DMS53 treated with DMSO at 0.1 percent for 48 hours (cell line): ENCODE data around the gene COX20.
"Not testable (repeated sequence)": the region's sequence is repeated elsewhere in the genome, so short reads cannot be mapped to it uniquely, and the experiment has no call there.

Experiments used
- DNase-seq: peaks from one replicate; lab custom pipeline; 2025; ENCODE audit not compliant: unreplicated experiment; lab: John Stamatoyannopoulos, UW

Gene COX20

DNA sequence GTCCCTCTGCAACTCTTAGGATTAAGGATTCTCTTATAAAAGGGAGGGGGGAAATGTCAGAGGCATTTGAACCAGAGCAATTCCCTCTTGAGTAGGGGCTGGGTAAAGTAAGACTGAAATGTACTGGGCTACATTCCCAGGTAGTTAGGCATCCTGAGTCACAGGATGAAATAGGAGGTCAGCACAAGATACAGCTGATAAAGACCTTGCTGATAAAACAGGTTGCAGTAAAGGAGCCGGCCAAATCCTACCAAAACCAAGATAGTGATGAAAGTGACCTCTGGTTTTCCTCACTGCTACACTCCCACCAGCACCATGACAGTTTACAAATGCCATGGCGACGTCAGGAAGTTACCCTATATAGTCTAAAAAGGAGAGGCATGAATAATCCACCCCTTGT lies 14.3 kb upstream of the COX20 start:
- no peak for DNase-seq

DNA sequence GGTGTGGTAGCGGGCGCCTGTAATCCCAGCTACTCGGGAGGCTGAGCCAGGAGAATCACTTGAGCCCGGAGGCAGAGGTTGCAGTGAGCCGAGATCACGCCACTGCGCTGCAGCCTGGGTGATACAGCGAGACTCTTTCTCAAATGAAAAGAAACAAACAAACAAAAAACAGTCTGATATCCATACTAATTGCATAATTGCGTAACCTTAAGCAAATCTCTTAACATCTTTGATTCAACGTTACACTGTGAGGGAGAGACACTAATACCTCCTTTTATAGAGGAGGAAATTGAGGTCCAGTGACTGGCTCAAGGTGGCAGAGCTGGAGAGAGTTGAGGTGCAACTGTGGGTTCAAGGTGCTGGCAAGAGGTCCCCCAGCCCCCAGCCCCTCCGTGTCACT lies 12.6 kb upstream of the COX20 start:
- no peak for DNase-seq

DNA sequence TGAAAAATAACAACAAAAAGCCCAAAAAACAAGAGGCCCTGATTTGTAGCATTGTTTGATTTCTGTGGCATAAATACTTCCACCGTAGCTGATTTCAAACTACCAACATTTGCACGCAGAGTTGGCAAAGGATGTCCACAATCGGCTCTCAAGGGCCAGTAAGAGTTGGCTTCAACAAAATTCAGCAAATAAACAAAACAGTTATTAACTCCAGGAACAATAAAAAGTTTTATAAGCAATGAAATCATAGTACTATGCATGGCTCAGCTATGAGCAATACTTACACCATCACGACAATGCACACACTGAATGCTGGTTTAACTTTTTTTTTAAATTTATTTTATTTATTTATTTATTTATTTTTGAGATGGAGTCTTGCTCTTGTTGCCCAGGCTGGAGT lies 8.7 kb upstream of the COX20 start:
- DNase-seq: no peak

DNA sequence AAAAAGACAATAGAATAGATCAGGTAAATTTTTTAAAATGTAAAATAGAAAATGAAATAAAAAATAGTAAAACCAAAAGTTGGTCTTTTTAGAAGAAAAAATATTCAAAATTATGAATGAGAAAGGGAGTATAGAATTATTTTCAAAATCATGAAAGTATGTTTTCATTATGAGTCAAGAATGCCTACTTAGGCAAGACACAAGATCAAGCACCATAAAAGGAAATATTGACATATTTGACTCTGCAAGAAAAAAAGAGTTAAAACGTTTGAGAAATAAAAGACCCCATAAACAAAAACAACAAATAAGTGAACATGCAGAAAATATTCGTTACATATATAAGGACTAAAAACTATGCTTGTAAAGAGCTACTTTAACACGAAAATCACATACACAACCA lies 4.8 kb upstream of the COX20 start:
- DNase-seq: no peak

DNA sequence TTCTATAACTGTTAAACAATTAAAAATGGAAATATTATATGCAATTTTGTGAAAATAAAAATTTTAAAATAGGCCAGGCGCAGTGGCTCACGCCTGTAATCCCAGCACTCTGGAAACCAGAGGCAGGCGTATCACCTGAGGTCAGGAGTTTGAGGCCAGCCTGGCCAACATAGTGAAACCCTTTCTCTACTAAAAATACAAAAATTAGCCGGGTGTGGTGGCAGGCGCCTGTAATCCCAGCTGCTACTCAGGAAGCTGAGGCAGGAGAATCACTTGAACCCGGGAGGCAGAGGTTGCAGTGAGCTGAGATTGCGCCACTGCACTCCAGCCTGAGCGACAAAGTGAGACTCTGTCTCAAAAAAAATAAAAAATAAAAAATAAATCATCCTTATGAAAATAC lies 2.2 kb upstream of the COX20 start:
- DNase-seq: not testable (repeated sequence)

DNA sequence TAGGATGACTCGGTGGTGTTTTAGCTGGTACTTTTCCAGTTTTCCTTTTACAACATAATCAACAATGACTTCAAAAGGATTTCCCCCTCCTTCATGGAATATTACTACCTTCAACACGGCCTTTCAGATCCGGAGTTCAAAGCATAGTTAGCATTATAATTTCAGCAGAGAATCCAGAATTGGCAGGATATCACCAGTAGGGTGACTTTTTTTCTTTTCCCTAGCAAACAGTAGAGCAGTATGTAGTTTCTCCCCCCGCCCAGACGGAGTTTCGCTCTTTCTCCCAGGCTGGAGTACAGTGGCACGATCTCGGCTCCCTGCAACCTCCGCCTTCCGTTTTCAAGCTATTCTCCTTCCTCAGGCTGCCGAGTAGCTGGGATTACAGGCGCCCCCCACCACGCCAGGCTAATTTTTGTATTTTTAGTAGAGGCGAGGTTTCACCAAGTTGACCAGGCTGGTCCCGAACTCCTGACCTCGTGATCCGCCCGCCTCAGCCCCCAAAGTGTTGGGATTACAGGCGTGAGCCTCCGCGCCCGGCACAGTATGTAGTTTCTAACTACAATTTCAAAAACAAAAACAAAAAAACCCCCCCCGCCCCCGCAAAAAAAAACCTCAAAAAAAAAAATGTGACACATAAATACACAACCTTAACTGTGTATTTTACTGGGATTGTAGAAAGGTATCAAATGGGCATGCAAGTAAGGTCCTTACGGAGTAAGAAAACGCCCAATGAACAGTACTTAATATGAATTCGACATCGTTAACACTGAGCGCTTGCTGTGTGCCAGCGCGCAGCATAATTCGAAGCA lies 1.5 kb upstream of the COX20 start:
- peak; percentile 84 for DNase-seq

DNA sequence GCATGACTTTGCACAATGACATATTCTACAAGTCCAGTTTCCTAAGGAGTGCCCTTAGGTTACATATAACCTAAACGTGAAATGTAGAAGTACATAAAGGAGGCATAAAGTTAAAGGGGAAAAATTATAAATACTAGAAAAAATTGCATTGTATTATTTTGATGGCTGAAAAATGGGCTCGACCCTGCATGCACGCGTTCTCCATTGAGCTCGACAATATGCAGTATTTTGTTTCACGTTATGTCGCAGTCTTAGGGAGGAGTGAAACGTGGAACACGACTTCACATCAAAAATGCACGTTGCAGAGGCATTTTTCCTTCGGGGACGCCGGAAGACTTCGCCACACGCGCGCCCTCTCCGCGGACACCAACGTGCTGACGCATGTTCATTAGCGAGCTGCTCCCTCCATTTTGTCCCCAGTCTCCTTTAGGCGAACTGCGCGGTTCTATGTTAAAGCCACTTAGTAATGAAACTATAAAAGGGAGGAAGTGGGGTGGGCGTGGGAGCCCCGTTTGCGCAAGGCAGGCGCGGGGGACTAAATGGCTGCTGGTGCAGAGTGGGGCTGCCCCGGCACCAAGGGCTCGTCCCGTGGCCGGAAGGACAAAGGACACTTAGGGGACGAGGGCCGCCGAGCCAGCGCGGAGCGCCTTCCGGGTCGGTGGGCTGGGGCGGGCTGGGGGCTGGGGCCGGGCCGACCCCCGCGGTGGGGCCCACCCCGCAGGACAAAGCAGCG lies 749 bp upstream of the COX20 start:
- DNase-seq: peak; percentile 79

DNA sequence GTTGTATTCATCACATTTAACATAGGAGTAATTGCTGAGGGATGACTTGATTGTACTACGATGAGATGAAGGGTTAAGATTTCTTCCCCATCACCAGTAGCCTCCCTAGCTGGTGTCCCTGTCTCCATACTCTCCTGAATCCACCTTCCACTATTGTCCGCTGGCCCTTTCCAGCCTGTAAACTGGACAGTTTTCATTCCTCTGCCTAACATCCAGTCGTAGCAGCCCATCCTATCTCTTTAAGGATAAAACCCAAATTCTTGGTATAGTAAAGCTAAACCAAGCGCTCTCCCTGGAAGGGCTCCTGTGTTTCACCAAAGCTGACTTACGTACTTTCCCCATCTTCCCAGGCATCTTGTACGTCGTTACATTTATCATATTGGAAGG lies 670 bp downstream of the COX20 start:
- peak; percentile 34 for DNase-seq

DNA sequence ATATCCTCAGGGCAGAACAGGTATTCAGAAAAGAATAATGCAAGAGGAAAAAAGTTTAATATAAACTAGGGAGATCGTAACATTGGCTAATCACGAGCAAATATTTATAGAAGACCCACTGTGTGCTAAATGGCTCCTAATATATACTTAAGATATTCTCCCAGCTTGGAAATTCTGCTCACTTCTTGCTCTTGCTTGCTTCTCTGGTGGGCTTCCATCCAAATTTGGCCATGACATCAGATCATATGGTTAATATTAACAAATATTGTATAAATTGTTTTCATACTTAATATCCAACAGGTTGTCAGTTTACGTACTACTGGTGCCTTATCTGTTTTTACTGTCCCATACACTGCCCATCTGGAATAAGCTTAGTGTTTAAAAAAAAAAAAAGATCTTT lies 1.1 kb downstream of the COX20 start:
- DNase-seq: no peak

DNA sequence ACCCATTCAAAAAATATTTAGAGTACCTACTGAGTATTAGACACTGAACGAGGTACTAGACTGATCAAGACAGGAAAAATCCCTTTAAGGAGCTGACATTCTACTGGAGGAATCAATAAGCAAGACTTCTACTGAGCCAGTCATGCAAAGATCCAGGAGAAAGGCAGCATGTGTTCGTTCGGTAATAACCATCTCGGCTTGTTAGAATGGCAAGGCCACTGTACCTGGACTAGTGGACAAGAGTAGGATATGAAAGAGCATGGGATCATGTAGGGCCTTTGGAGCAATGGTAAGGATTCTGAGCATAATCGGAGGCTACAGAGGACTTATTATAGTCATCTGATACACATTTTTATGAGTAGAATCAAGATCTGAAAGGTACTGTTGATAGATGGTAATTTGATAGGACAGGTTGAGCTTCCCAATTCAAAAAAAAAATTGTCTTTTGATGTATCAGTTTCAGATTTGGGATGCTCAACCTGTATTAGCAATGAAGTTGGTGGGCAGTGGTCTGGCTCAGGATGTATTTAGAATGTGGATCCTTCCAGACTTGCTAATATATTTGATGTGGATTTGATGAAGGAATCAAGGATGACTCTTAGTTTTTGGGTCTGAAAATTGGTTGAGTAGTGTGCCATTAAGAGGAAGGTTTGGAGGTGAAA lies 2.3 kb downstream of the COX20 start:
- no peak for DNase-seq

DNA sequence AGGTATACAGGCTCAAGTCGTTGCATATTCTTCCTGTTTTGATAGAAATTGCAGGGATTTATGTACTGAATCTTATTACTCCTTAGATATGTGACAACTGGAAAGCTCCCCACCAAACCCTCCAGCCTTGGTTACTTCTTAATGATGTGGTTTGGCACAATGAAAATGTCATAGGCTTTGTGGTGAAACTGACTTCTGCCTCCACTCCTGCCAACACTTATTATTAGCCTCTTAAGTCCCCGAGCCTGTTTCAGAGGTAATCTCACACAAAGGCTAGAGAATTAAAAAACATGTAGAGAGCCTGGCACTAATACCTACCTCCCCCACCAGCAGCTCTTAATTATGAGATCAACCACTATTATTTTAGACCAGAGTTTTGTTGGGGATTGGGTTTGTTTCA lies 4.2 kb downstream of the COX20 start:
- DNase-seq: no peak

DNA sequence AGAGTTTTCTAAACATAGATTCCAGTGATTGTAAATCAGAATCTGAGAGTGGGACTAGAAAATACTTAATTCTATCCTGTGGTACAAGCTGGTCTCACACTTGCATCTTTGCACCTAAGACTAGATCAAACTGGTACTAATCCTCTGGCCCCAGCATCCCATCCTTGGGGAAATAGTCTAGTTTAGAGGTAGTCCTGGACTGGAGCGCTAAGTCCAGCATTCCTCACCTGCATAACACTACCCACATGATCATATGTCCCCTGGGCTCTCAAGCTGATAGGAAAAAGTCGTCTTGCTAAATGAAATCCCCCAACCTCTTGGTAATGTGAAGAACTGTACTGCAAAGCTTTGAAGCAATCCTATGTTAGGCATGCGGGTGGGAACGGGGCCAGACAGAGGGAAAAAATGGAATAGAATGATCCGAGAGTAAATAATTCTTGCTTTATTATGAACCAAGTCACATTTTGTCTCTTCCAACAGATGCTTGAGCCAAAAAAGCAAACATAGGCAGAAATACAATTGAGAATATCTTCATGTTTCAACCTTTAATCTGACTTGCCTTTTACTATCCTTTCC lies 4.8 kb downstream of the COX20 start:
- no peak for DNase-seq

DNA sequence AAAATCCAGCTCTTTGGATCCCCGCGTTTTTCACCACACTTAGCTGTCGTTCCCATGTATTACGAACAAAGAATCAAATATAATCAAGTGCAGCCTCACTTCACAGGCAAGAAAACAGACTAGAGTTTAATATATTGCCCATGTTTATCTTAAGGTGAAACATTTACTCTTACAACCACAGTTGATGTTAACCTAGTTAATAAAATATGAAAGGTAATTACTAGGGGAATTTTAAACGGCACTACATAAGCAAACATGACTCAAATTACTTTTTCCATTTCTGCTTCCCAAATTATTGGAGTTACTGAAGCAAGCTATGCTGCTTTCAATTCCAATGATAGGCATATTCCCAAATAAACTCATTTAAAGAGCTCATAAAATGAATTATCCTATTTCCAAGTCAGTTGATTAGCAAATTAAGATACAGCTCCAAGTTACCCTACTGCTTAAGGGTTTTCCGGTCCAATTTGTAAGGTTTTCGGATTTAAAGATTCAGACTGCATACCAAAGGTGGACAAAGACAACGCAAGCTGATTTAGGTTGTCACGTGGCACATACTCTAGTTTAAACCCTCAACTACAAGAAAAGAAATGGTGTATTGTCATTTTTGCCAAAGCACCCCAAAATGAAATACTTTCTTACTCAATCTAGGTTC lies 5.9 kb downstream of the COX20 start:
- DNase-seq: no peak

DNA sequence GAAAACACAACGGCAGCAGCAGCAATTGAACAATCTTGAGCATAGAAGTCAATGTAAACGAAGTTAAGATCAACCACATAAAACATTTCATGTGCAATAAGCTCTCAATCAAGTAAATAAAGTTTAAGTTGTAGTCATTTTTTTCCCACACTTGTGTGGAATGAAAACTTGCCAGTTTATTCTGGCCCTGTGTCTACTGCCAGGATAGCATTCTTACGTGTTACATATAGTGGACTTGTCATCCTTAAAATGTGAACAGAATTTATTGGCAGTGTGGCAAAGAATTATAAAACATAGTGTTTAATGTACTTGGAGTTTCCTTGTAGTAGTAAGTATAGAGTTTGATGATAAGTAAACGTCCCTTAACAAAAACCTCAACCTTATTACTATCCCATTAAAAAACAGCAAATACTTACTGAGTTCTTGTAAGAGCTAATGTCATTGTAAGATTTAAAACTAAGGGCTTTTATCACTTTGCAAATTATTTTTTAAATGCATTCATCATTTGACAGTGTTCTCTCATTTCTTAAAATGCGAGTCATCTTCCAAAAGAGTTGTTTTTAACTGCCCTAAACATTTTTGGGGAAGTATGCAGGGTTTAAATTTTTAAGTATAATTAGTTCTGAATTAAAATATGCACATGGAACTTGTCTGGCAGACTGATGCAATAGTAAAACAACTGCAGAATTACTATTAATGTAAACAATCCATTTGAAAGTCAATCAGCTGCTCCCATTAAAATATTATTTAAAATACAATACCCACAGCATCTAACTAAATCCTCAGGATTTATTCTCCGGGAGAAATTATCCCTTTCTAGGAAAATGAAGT lies 7.9 kb downstream of the COX20 start:
- DNase-seq: no peak

DNA sequence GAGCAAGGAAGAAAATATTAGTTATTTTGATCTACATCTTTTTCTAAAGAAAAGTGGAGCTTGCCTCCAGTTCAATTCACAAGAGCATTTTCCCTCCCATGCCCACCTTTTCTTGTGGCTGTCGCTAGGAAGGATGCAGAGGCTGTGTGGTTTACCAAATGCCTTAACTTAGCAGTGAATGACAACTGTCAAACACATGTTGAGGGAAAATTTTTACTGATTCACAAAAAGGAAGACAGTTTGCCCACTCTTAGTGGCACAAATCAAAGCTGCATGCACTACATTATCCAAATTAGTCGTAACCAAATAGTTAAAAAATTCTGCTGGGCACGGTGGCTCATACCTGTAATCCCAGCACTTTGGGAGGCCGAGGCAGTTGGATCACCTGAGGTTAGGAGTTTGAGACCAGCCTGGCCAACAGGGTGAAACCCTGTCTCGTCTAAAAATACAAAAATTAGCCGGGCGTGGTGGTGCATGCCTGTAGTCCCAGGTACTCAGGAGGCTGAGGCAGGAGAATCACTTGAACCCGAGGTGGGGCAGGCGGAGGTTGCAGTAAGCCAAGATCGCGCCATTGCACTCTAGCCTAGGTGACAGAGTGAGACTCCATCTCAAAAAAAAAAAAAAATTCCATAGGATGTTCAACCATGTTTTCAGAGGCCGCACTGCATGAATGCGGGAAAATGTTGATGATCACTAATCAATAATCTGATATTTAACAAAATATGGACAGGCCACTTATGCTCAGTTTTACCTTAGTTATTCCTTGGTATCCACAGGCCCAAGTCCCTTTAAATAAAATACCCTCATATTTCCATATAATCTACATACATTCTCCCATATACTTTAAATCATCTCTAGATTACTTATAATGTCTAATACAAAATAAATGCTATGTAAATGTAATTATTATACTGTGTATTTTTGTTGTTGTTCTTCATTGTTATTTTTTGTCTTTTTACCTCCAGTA lies 9.0 kb downstream of the COX20 start:
- DNase-seq: no peak

DNA sequence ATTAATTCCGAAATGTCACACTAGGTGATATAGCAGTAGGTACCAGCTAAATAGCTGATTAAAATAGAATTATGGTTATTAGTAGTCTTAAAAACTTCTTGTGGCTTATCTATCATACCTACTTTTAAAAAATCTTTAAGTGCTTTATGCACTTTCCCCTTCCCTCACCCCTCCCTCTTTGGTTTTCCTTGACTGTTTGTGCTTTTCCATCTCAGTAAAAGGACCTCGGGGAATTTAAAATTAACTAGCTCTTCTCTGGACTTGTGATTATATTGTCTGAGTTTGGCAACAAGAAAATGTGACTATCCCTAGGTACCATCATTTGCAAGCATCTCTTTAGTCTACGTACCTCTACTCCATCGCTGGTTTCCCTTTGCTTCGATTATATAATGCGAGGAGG lies 11.2 kb downstream of the COX20 start:
- DNase-seq: no peak

DNA sequence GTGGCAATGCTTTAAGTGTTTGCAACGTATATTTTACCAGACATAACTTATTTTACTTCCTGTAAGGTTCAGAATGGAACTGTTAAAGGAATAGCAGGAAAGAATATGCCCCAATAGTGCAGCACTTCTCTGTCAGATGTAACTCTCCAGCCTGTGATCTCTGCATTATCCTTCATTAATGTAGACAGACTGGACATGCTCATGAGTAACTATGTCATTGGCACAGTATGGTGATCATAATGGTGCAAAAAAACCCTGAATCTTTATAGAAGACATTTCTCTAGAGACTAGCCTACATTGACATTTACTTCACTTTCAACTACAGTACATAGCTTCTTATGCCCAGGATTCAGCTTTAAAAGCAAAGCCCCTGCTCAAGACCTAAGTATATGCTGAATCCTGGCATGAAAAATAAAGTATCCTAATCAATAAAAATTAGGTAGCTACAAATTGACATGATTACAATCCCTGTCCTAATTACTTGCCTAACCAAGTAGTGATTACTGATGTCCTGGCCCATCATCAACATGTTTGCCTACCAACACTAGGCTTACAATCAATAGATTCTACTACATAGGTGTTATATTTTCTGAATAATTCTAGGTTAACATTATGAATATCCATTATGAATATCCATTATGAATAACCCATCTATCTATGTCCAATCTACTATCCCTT lies 13.9 kb downstream of the COX20 start:
- no peak for DNase-seq

DNA sequence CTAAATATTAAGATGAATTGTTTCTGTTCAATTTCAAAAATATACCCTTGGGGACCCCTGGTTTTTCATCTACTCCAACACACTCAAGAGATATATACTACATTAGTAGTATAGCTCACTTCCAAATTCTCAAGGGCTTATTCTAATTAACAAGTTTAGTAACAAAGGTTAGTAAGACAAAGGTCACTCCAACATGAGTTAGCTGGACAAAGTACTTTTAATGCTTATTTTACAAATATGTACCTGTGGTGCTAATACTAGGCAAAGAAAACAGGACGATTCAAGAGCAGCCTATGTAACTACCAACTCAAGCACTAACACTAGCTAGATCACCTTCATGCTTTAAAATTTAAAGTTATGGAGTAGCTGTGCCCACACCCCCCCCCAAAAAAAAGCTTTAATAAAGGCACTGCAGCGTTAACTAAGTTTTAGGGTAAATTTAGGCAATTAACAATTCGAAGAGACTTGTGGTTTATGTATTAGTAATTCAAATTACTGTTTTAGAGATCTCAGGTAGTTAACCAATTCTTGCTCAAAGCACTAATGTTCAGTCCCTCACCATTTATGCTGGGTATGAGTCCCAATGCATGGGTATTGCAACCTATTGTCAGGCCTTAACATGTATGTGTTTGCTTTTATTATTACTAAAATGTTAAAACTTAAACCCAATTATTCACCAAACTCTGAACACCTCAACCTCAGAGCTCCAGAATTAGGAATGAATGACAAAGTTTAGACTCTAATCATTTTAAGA lies 14.8 kb downstream of the COX20 start:
- DNase-seq: no peak
